K562 (cell line): ENCODE results near the gene PA2G4. TPM values are rescaled to one million over a fixed set of nuclear protein-coding genes. Genes with fewer than 3 reads are reported as not detected.

Experiments
- ETV5 ChIP-seq: sonication (generic); formaldehyde crosslinking; IDR thresholded peaks from 2 replicates; pipeline ENCODE4 v1.4.0; 2020; ENCODE audit warnings: low read depth, mild to moderate bottlenecking, missing genetic modification reagents
- HMGN3 ChIP-seq: IDR thresholded peaks from 2 replicates; pipeline ENCODE4 v1.6.1; 2011; ENCODE audit warnings: borderline replicate concordance, low read depth, mild to moderate bottlenecking, mixed read lengths, low read length; ENCODE audit not compliant: insufficient read length; ENCODE audit errors: extremely low read depth
- KDM4B ChIP-seq, 2 experiments: fragments of 450-650 bp in 1 of 2; sonication (generic) in 1 of 2; IDR thresholded peaks; 2 replicates each; pipeline ENCODE4 v1.6.1; 2016 to 2017; ENCODE audit warnings: borderline replicate concordance in 2 of 2, antibody characterized with exemption in 1 of 2, low read depth in 1 of 2, mild to moderate bottlenecking in 1 of 2
- MAZ ChIP-seq, 2 experiments: fragments of 450-650 bp in 1 of 2; sonication (generic) in 1 of 2; formaldehyde crosslinking; IDR thresholded peaks in 1 of 2; conservative IDR thresholded peaks in 1 of 2; 2 replicates each; pipeline versions ENCODE4 v1.4.0 to v1.5.0; 2020; ENCODE audit warnings: mild to moderate bottlenecking in 1 of 2, missing genetic modification reagents in 1 of 2
- MLLT1 ChIP-seq, 2 experiments: fragments of 450-650 bp; IDR thresholded peaks; 2 replicates each; pipeline ENCODE4 v1.6.1; 2016
- MXI1 ChIP-seq: IDR thresholded peaks from 2 replicates; pipeline ENCODE4 v1.6.1; 2011; ENCODE audit warnings: low read depth, mild to moderate bottlenecking, improper control_type of control experiment, low read length
- MYC ChIP-seq, 2 experiments: fragments of 250-450 bp in 1 of 2; sonication (Bioruptor Pico) in 1 of 2; IDR thresholded peaks; 2 replicates each; pipeline versions ENCODE4 v1.5.1 to v1.6.1; 2012 to 2021; ENCODE audit warnings: low read depth in 2 of 2, borderline replicate concordance in 1 of 2, improper control_type of control experiment in 1 of 2, low read length in 1 of 2, mild to moderate bottlenecking in 1 of 2, moderate library complexity in 1 of 2
- NFYB ChIP-seq: IDR thresholded peaks from 2 replicates; pipeline ENCODE4 v1.6.1; 2011; ENCODE audit warnings: mild to moderate bottlenecking, moderate library complexity; ENCODE audit not compliant: insufficient read length; ENCODE audit errors: extremely low read depth
- PHF8 ChIP-seq: fragments of 200-600 bp; sonication (generic); IDR thresholded peaks from 2 replicates; pipeline ENCODE4 v1.6.1; 2012; ENCODE audit warnings: mixed run types, mild to moderate bottlenecking, inconsistent platforms, low read length, moderate library complexity, borderline replicate concordance
- RB1 ChIP-seq: fragments of 450-650 bp; IDR thresholded peaks from 2 replicates; pipeline ENCODE4 v1.6.1; 2017; ENCODE audit warnings: low read depth, mild to moderate bottlenecking
- TAF1 ChIP-seq: IDR thresholded peaks from 2 replicates; pipeline ENCODE4 v1.6.1; 2011; ENCODE audit warnings: mild to moderate bottlenecking, low read length, moderate library complexity; ENCODE audit not compliant: insufficient read depth, control insufficient read depth, severe bottlenecking; ENCODE audit errors: extremely low read depth
- TBP ChIP-seq: optimal IDR thresholded peaks from 2 replicates; pipeline ENCODE3; 2011; ENCODE audit warnings: low read depth, low read length, improper control_type of control experiment
- TOE1 ChIP-seq, 2 experiments: fragments of 450-650 bp in 1 of 2; sonication (generic) in 1 of 2; formaldehyde crosslinking in 1 of 2; IDR thresholded peaks; 2 replicates each; pipeline versions ENCODE4 v1.7.1 to v1.8.0; 2016 to 2022; ENCODE audit warnings: borderline replicate concordance in 2 of 2, mild to moderate bottlenecking in 2 of 2, antibody characterized with exemption in 1 of 2, inconsistent platforms in 1 of 2, low read depth in 1 of 2, missing genetic modification reagents in 1 of 2, moderate library complexity in 1 of 2
- USF1 ChIP-seq: sonication (generic); formaldehyde crosslinking; IDR thresholded peaks from 2 replicates; pipeline ENCODE4 v1.9.0; 2022; ENCODE audit warnings: mild to moderate bottlenecking, missing genetic modification reagents
- XRCC5 ChIP-seq: fragments of 200-400 bp; formaldehyde crosslinking; IDR thresholded peaks from 2 replicates; pipeline ENCODE4 v1.6.1; 2017; ENCODE audit warnings: low read depth, mild to moderate bottlenecking, low read length
- polyA plus RNA-seq, 8 experiments: library from polyadenylated mRNA; depleted of rRNA in 4 of 8; stranded (reverse) in 5 of 8; unstranded in 3 of 8; fragments of >200 nt; fragmentation: Nextera tagmentation in 2 of 8; fragmentation: Illumina TruSeq in 1 of 8; extraction: Ambion mirVana in 2 of 8; extraction: Trizol in 1 of 8; gene quantifications; 2 replicates each; pipeline versions ENCODE4 v1.2.1 to v1.2.3, GENCODE V29; 2011 to 2014; ENCODE audit warnings: inconsistent platforms in 1 of 8, missing spikeins in 1 of 8
- total RNA-seq, 7 experiments: library from RNA; depleted of rRNA in 6 of 7; stranded (reverse); fragments of >200 nt in 6 of 7; fragmentation: Illumina TruSeq in 2 of 7; extraction: Trizol in 2 of 7; gene quantifications; 2 replicates each; pipeline versions ENCODE4 v1.2.1 to v1.2.3, GENCODE V29; 2011 to 2021; ENCODE audit warnings: low replicate concordance in 1 of 7
- TF ChIP-seq, protein P1 (sequence below), 2 experiments: fragments of 450-650 bp in 1 of 2; sonication (generic) in 1 of 2; formaldehyde crosslinking in 1 of 2; IDR thresholded peaks in 1 of 2; conservative IDR thresholded peaks in 1 of 2; 2 replicates each; pipeline versions ENCODE4 v1.6.1 to v1.8.1; 2016 to 2023; ENCODE audit warnings: mild to moderate bottlenecking in 2 of 2, moderate library complexity in 2 of 2, inconsistent platforms in 1 of 2, missing genetic modification reagents in 1 of 2
- TF ChIP-seq, protein P2 (sequence below), 2 experiments: IDR thresholded peaks; 2 replicates each; pipeline ENCODE4 v1.6.1; 2011; ENCODE audit warnings: borderline replicate concordance in 1 of 2, control low read depth in 1 of 2, low read depth in 1 of 2, low read length in 1 of 2, mild to moderate bottlenecking in 1 of 2, mixed read lengths in 1 of 2, moderate library complexity in 1 of 2; ENCODE audit not compliant: insufficient read depth in 1 of 2, insufficient read length in 1 of 2, poor library complexity in 1 of 2, severe bottlenecking in 1 of 2; ENCODE audit errors: extremely low read depth in 1 of 2

PA2G4 gene
- total and polyA plus RNA-seq, 9 of the 15 experiments (the other 6 are each of a cell fraction or from before 2014, with no cell fraction given), result 230 to 925 (median 638) TPM

GRCh38 chr12:56127888-56128669 is 23.7 kb downstream of the PA2G4 start, which contains the start of gene ESYT1 (continued):
- peak; percentile 88 for TF ChIP-seq USF1 (CRISPR knock-in tag)
- no peak; the same call in 1 of the 2 replicates for TF ChIP-seq XRCC5
- peak; percentile 87 for TF ChIP-seq TAF1
- TF ChIP-seq MLLT1 (IDR thresholded peaks at IDR 0.05), result peak in 1 of 2 experiments; percentile 67; a peak in 2 of 4 replicates
- TF ChIP-seq, protein P1, sequence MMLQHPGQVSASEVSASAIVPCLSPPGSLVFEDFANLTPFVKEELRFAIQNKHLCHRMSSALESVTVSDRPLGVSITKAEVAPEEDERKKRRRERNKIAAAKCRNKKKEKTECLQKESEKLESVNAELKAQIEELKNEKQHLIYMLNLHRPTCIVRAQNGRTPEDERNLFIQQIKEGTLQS (IDR thresholded peaks at IDR 0.05), result peak; percentile 100
- TF ChIP-seq, protein P1 (CRISPR knock-in tag; conservative IDR thresholded peaks at IDR 0.05), result peak; percentile 86
- TF ChIP-seq MXI1, result peak; percentile 83
- 0 out of 4 replicates have a peak, but pooled peaks of 1 of the 2 experiments have one; percentile 22 for TF ChIP-seq KDM4B (IDR thresholded peaks at IDR 0.05; ENCODE audit: borderline replicate concordance in 2 of 2, low read depth in 1 of 2)
- TF ChIP-seq MAZ (CRISPR knock-in tag; conservative IDR thresholded peaks at IDR 0.05 in 1 of 2, IDR thresholded peaks at IDR 0.05 in 1 of 2), result peak; percentile 62 to 73; a peak in 3 of 4 replicates
- TF ChIP-seq TOE1 (IDR thresholded peaks at IDR 0.05; ENCODE audit: borderline replicate concordance), result 0 out of 2 replicates have a peak, but pooled peaks have one; percentile 48
- TF ChIP-seq TOE1 (CRISPR knock-in tag; IDR thresholded peaks at IDR 0.05; ENCODE audit: borderline replicate concordance, low read depth), result no peak
- no peak; the same call in none of the 2 replicates for TF ChIP-seq ETV5 (CRISPR knock-in tag)
- peak; percentile 70 for TF ChIP-seq TBP
- TF ChIP-seq MYC (IDR thresholded peaks at IDR 0.05; ENCODE audit: low read depth, low read length), result peak; percentile 92
- TF ChIP-seq MYC (CRISPR knock-in tag; IDR thresholded peaks at IDR 0.05; ENCODE audit: borderline replicate concordance, low read depth), result 0 out of 2 replicates have a peak, but pooled peaks have one; percentile 42
- TF ChIP-seq RB1, result peak; percentile 48; the same call in 1 of the 2 replicates
- peak; percentile 3 for TF ChIP-seq HMGN3
- TF ChIP-seq, protein P2, sequence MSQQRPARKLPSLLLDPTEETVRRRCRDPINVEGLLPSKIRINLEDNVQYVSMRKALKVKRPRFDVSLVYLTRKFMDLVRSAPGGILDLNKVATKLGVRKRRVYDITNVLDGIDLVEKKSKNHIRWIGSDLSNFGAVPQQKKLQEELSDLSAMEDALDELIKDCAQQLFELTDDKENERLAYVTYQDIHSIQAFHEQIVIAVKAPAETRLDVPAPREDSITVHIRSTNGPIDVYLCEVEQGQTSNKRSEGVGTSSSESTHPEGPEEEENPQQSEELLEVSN (IDR thresholded peaks at IDR 0.05; ENCODE audit: borderline replicate concordance in 1 of 2, extremely low read depth in 1 of 2, insufficient read depth in 1 of 2, insufficient read length in 1 of 2, low read depth in 1 of 2, low read length in 1 of 2, poor library complexity in 1 of 2, severe bottlenecking in 1 of 2), result peak; percentile 77 to 95
- TF ChIP-seq NFYB, result peak; percentile 72
- peak; percentile 56; the same call in 1 of the 2 replicates for TF ChIP-seq PHF8
